Activated CD8-positive, alpha-beta memory T cell treated with anti-CD3 and anti-CD28 coated beads for 24 hours (primary cell): ENCODE results near the gene PABPC1L2A.
"Not testable (repeated sequence)": the region's sequence is repeated elsewhere in the genome, so short reads cannot be mapped to it uniquely, and the experiment has no call there.

Source experiments
- DNase-seq: peaks from one replicate; pipeline ENCODE4 v3.0.0-alpha.2; 2020

Gene PABPC1L2A

GRCh38 chrX:73079024-73079562 is at the start of gene PABPC1L2A:
TSS of gene PABPC1L2A (minus strand) at chrX:73079512. CDS start at chrX:73079386, 126 bp downstream.
- DNase-seq, result not testable (repeated sequence)

GRCh38 chrX:73127700-73128241 is 48.5 kb upstream of the PABPC1L2A start:
- DNase-seq, result no peak

- DNase-seq, result no peak
These were observed 46.9 kb upstream of the PABPC1L2A start for GRCh38 chrX:73126240-73126639.

- DNase-seq, result peak; percentile 26
These were observed 20.2 kb upstream of the PABPC1L2A start for GRCh38 chrX:73099505-73099904.

- DNase-seq, result not testable (repeated sequence)
These were observed 7.5 kb upstream of the PABPC1L2A start for GRCh38 chrX:73086766-73087165.

- not testable (repeated sequence) for DNase-seq
These were observed 572 bp upstream of the PABPC1L2A start for GRCh38 chrX:73079884-73080283.

GRCh38 chrX:73078597-73078996 is 715 bp downstream of the PABPC1L2A start:
- not testable (repeated sequence) for DNase-seq

- DNase-seq, result no peak
These were observed 2.5 kb downstream of the PABPC1L2A start for GRCh38 chrX:73076838-73077237.

- DNase-seq, result no peak
These were observed 9.8 kb downstream of the PABPC1L2A start for GRCh38 chrX:73069365-73070035.

DNA sequence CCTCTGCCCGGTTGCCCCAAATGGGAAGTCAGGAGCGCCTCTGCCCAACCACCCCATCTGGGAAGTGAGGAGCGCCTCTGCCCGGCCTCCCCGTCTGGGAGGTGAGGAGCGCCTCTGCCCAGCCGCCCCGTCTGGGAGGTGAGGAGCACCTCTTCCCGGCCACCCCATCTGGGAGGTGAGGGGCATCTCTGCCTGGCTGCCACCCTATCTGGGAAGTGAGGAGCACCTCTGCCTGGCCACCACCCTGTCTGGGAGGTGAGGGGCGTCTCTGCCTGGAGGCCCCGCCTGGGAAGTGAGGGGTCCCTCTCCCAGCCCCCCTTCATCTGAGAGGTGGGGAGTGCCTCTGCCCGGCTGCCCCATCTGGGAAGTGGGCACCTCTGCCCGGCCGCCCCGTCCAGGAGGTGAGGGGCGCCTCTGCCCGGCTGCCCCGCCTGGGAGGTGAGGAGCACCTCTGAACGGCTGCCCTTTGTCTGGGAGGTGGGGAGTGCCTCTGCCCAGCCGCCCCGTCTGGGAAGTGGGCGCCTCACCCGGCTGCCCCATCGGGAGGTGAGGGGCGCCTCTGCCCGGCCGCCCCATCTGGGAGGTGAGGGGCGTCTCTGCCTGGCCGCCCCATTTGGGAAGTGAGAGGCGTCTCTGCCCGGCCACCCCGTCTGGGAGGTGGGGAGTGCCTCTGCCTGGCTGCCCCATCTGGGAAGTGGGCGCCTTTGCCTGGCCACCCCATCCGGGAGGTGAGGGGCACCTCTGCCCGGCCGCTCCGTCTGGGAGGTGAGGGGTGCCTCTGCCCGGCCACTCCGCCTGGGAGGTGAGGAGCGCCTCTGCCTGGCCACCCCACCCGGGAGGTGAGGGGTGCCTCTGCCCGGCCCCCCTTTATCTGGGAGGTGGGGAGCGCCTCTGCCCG is 10.6 kb downstream of the PABPC1L2A start:
- DNase-seq, result no peak

DNA sequence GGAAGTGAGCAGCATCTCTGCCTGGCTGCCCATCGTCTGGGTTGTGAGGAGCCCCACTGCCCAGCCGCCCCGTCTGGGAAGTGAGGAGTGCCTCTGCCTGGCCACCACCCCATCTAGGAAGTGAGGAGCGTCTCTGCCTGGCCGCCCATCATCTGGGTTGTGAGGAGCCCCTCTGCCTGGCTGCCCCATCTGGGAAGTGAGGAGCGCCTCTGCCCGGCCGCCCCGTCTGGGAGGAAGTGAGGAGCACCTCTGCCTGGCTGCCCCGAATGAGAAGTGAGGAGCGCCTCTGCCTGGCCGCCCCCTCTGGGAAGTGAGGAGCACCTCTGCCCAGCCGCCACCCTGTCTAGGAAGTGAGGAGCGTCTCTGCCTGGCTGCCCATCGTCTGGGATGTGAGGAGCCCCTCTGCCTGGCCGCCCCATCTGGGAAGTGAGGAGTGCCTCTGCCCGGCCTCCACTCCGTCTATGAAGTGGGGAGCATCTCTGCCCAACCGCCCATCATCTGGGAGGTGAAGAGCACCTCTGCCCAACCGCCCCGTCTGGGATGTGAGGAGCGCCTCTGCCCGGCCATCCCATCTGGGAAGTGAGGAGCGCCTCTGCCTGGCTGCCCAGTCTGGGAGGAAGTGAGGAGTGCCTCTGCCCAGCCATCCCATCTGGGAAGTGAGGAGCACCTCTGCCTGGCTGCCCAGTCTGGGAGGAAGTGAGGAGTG is 11.4 kb downstream of the PABPC1L2A start:
- not testable (repeated sequence) for DNase-seq

- no peak for DNase-seq
These were observed 50.4 kb downstream of the PABPC1L2A start for GRCh38 chrX:73028876-73029275.
